H1 (cell line): Measurements from ENCODE around the gene SYTL2. TPM values are rescaled to one million over a fixed set of nuclear protein-coding genes. Genes with fewer than 3 reads are reported as not detected.

Experiments used
- ASH2L ChIP-seq: fragments of 200-600, 300-600 bp; sonication (generic); IDR thresholded peaks from one replicate; pipeline ENCODE4 v1.7.1; 2017; ENCODE audit warnings: low read length
- BACH1 ChIP-seq: IDR thresholded peaks from 2 replicates; pipeline ENCODE4 v1.6.1; 2012; ENCODE audit warnings: low read length, improper control_type of control experiment
- CHD7 ChIP-seq: fragments of 300-600 bp; sonication (generic); IDR thresholded peaks from 2 replicates; pipeline ENCODE4 v1.7.1; 2012; ENCODE audit warnings: low read length, moderate library complexity, mild to moderate bottlenecking, inconsistent platforms; ENCODE audit not compliant: insufficient replicate concordance
- FOSL1 ChIP-seq: IDR thresholded peaks from 2 replicates; pipeline ENCODE4 v1.6.1; 2011; ENCODE audit warnings: mild to moderate bottlenecking, low read depth, low read length, moderate library complexity; ENCODE audit not compliant: insufficient read depth
- HDAC6 ChIP-seq: IDR thresholded peaks from one replicate; pipeline ENCODE4 v1.7.1; 2012; ENCODE audit warnings: low read depth, mild to moderate bottlenecking, inconsistent platforms, low read length, moderate library complexity
- POLR2AphosphoS5 ChIP-seq: IDR thresholded peaks from 2 replicates; pipeline ENCODE4 v1.6.1; 2011; ENCODE audit warnings: low read depth, low read length
- RNF2 ChIP-seq: fragments of 200-900, 300-1000 bp; sonication (generic); IDR thresholded peaks from 2 replicates; pipeline ENCODE4 v1.7.1; 2016; ENCODE audit warnings: borderline replicate concordance, low read depth, mild to moderate bottlenecking, antibody characterized with exemption, low read length; ENCODE audit not compliant: poor library complexity, severe bottlenecking; ENCODE audit errors: missing control alignments
- SIX5 ChIP-seq: IDR thresholded peaks from 2 replicates; pipeline ENCODE4 v1.6.1; 2011; ENCODE audit warnings: mild to moderate bottlenecking, low read depth, low read length
- SUZ12 ChIP-seq: fragments of 200-600 bp; sonication (generic); IDR thresholded peaks from 2 replicates; pipeline ENCODE4 v1.6.1; 2012; ENCODE audit warnings: mild to moderate bottlenecking, inconsistent platforms, low read length, moderate library complexity, mixed read lengths
- TBP ChIP-seq: IDR thresholded peaks from 2 replicates; pipeline ENCODE4 v1.6.1; 2011; ENCODE audit warnings: low read depth, low read length, improper control_type of control experiment
- YY1 ChIP-seq: IDR thresholded peaks from 2 replicates; pipeline ENCODE4 v1.6.1; 2011; ENCODE audit warnings: low read depth, mild to moderate bottlenecking, low read length
- polyA plus RNA-seq, 7 experiments: library from polyadenylated mRNA; depleted of rRNA in 3 of 7; stranded (reverse) in 5 of 7; unstranded in 2 of 7; fragments of >200 nt in 5 of 7; fragments of 200-250 nt in 2 of 7; gene quantifications; 1 replicate in 5 of 7; 2 replicates in 1 of 7; 4 replicates in 1 of 7; pipeline versions ENCODE4 v1.2.1 to v1.2.3, GENCODE V29; 2011 to 2013; ENCODE audit warnings: missing spikeins in 2 of 7, mixed read lengths in 2 of 7
- total RNA-seq: library from RNA; stranded (reverse); fragmentation: NEBNext Ultra II Directional; extraction: Animal tissue kit (Norgen Biotek cat#: 25700); gene quantifications from 2 replicates; pipeline ENCODE4 v1.2.1, GENCODE V29; 2021

The SYTL2 gene
- total and polyA plus RNA-seq, 2 of the 8 experiments (the other 6 are each of a cell fraction or from before 2014, with no cell fraction given): 1.3 to 9.1 TPM

GRCh38 chr11:85810871-85811611 is at the start of gene SYTL2 (continued):
- no peak for TF ChIP-seq CHD7
- TF ChIP-seq BACH1: no peak
- TF ChIP-seq ASH2L: peak; percentile 87
- TF ChIP-seq FOSL1: no peak
- TF ChIP-seq YY1: peak; percentile 17; the same call in 1 of the 2 replicates
- TF ChIP-seq POLR2AphosphoS5: 0 out of 2 replicates have a peak, but pooled peaks have one; percentile 52
- TF ChIP-seq SIX5: no peak
- peak; percentile 35; the same call in 1 of the 2 replicates for TF ChIP-seq TBP
- no peak for TF ChIP-seq SUZ12
- no peak for TF ChIP-seq RNF2
- no peak for TF ChIP-seq HDAC6
